Measurements from ENCODE around the gene TGOLN2.

TGOLN2 gene

DNA sequence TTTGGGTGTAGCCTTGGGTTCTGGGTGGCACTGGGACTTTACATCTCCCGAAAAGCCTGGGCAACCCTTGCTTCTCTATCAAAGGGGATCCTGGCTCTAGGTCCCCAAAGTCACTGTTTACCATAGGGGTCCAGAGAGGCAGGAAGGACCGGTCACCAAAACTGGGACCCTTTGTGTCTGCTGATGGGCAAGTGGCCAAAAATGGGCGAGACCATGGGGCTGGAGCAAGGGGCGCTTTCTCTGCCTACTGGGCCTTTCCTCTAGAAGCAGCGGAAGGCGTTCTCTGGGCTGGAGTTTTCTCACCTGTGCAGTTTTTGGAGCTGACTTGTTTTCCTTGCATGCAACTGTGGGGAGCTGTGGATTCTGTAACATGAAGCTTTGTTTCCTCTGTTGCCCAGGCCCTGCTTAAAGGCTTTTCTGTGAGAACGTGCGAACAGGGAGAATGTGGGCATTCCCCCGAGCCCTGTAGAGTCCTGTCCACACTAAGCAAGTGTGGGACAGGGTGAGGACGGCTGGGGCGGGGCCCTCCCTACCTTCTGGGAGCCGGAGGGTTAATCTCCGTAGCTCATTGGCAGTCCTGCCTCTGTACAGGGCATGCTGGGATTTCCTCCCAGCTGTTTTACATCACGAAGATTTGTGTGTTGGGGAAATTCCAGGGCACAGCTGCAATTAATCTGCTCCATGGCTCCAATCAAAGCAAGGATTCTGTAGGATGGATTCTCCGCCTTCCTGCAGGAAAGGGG lies 50.2 kb downstream of the TGOLN2 start:
- DNase-seq (ENCODE audit: low read depth) = peak; percentile 88
- TF ChIP-seq, protein P1, sequence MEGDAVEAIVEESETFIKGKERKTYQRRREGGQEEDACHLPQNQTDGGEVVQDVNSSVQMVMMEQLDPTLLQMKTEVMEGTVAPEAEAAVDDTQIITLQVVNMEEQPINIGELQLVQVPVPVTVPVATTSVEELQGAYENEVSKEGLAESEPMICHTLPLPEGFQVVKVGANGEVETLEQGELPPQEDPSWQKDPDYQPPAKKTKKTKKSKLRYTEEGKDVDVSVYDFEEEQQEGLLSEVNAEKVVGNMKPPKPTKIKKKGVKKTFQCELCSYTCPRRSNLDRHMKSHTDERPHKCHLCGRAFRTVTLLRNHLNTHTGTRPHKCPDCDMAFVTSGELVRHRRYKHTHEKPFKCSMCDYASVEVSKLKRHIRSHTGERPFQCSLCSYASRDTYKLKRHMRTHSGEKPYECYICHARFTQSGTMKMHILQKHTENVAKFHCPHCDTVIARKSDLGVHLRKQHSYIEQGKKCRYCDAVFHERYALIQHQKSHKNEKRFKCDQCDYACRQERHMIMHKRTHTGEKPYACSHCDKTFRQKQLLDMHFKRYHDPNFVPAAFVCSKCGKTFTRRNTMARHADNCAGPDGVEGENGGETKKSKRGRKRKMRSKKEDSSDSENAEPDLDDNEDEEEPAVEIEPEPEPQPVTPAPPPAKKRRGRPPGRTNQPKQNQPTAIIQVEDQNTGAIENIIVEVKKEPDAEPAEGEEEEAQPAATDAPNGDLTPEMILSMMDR (conservative IDR thresholded peaks at IDR 0.05; ENCODE audit: control insufficient read depth, insufficient read depth, low read depth, low read length) = no peak
- peak overlapping the region; percentile 13 for H3K4me3 ChIP-seq (ENCODE audit: control insufficient read depth, low read depth, low read length)

- TF ChIP-seq, protein P1 (conservative IDR thresholded peaks at IDR 0.05; ENCODE audit: control insufficient read depth, insufficient read depth, low read depth, low read length) = no peak
- no peak overlapping the region for H3K4me3 ChIP-seq (ENCODE audit: control insufficient read depth, low read depth, low read length)
- no peak for DNase-seq (ENCODE audit: low read depth)
Observed at GRCh38 chr2:85276571-85277118, 51.1 kb downstream of the TGOLN2 start.

DNA sequence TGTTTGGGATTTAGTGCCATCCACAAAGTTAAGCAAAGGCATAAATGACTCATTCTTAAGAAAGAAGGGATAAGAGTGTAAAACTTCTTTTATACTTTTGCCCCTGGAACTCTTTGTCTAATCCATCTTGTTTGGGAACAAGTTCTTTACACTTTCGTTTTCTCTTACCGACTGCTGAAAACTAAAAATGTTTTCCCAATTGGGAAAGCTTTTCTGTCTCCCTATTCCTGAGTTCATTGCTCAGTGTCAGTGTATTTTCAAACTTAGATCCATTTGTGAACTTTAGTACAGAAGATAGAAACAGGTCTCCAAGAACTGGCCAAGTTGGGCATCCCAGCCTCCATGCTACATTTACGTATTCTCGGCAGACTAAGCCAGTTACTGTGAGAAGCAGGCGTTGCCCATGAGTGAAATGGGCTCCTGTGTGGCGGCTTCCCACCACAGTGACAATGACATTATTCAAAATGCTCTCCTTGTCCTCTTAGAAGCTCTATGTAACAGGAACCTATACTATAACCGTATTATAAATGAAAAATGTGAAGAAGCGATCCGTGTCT lies 51.7 kb downstream of the TGOLN2 start:
- H3K4me3 ChIP-seq (ENCODE audit: control insufficient read depth, low read depth, low read length) = no peak overlapping the region
- no peak for DNase-seq (ENCODE audit: low read depth)
- TF ChIP-seq, protein P1 (conservative IDR thresholded peaks at IDR 0.05; ENCODE audit: control insufficient read depth, insufficient read depth, low read depth, low read length) = no peak

DNA sequence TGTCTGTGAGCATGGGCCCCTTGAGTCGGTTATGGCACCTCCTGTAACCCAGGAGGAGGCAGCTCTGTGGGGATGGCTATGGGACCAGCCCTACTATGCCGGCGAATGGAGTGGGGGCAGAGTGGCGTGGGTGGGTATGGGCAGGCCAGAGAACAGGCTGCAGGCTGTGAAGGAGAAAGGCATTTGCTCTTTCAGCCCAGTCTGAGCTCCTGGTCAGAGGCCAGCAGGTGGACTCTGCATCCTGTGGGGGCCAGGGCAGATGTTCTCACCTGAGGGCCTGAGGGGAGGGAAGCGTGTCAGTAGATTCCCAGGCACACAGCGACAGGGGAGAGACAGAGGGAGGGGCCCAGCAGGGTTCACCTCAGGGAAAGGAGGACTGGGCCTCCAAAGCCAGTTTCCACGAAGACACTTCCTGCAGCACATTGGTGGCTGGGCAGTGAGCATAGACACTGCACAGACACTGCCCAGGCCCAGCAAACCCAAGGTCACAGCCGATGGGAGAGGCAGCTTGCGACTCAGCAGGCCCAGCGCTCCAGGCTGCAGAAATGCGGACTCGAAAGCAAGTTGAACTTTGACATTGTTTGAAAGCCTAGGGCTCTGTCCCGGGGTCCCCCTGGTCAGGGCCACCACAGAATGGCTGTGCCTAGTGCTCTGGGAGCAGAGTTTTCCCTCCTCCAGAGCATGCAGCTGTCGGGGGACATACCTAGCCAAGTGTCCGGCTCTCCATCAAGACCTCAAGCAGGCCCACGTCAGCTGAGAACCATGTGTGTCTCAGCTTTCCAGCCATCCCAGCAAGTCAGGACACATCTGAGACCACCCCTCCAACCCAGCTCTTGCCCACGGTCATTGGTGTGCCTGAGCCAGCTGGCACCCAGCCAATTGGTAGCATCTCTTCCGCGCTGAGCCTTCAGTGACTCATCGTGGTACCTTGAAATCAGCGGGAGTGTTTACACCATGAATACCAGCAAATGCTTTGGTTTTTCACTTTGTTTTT lies 53.8 kb downstream of the TGOLN2 start:
- TF ChIP-seq, protein P1 (conservative IDR thresholded peaks at IDR 0.05; ENCODE audit: control insufficient read depth, insufficient read depth, low read depth, low read length) = no peak
- DNase-seq (ENCODE audit: low read depth) = peak; percentile 73
- no peak overlapping the region for H3K4me3 ChIP-seq (ENCODE audit: control insufficient read depth, low read depth, low read length)

DNA sequence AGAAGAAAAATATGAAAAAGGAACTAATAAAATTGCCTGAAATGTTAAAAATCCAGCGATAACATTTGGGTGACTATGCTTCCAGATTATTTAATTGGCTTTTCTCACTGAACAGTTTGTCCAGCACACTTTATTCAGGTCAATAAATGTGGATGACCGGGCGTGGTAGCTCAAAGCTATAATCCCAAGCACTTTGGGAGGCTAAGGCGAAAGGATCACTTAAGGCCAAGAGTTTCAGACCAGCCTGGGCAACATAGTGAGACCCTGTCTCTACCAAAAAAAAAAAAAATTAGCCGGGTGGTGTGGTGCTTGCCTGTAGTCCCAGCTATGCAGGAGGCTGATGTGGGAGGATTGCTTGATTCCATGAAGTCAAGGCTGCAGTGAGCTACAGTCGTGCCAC lies 55.4 kb downstream of the TGOLN2 start:
- no peak for DNase-seq (ENCODE audit: low read depth)
- no peak overlapping the region for H3K4me3 ChIP-seq (ENCODE audit: control insufficient read depth, low read depth, low read length)
- TF ChIP-seq, protein P1 (conservative IDR thresholded peaks at IDR 0.05; ENCODE audit: control insufficient read depth, insufficient read depth, low read depth, low read length) = no peak

DNA sequence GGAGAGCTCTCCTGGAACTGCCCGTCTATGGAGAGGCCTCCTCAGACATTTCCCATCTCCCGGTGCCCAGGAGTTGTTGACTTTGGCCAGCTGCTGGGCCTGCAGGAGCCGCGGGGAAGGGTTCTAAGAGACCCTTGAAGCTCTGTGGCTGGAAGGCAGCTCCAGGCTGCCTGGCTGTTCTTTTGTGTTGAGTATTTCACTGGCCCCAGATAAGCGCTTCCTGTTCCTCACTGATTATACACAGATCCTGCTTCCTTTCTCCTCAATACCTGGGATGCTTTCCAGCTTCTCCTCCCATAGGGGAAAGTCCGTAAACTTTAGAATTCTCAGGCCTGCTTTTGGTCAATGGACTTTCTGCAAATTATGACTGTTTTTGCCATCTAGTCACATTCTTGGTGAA lies 57.8 kb downstream of the TGOLN2 start:
- no peak for DNase-seq (ENCODE audit: low read depth)
- TF ChIP-seq, protein P1 (conservative IDR thresholded peaks at IDR 0.05; ENCODE audit: control insufficient read depth, insufficient read depth, low read depth, low read length) = no peak
- H3K4me3 ChIP-seq (ENCODE audit: control insufficient read depth, low read depth, low read length) = no peak overlapping the region
